Measurements from ENCODE around the gene NKTR.

NKTR gene

DNA sequence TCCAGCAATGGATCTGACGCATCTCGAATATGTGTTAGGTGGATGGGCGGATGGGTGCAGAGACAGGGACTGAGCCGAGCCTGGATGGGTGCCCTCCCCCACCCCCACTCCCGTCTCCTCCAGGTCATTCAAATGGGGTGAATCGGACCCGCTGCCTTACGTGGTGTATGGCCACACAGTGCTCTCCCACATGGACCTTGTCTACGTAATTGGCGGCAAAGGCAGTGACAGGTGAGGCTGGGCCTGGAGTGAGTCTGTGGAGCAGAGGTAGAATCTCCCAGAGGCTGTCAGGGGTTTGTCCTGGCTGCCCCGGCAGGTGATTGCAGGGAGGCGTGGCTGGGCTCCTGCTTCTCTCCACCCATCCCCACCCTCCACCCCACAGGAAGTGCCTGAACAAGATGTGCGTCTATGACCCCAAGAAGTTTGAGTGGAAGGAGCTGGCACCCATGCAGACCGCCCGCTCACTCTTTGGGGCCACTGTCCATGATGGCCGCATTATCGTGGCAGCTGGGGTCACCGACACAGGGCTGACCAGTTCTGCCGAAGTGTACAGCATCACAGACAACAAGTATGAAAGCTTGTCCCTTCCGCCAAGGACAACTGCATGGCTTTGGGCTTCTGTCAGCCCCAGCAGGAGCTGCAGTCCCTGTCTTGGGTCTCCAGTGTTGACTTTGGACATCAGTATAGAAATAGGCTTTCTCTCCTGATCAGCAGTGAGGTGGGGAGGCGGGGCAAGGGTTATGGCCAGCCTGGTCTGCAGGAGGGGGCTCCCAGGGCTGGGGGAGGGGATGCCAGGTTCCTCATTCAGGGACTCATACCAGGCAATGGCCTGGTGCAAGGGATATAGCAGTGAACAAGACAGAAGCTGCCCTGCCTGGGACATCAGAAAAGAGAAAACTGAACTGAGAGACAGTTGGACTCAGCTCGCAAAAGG lies 88.3 kb downstream of the NKTR start:
- no peak overlapping the region for H3K4me3 ChIP-seq (replicated peaks in 1 of 2; ENCODE audit: low read depth in 2 of 2, low read length in 2 of 2)
- no peak for DNase-seq (ENCODE audit: low read depth in 2 of 2)
- TF ChIP-seq, protein P1, sequence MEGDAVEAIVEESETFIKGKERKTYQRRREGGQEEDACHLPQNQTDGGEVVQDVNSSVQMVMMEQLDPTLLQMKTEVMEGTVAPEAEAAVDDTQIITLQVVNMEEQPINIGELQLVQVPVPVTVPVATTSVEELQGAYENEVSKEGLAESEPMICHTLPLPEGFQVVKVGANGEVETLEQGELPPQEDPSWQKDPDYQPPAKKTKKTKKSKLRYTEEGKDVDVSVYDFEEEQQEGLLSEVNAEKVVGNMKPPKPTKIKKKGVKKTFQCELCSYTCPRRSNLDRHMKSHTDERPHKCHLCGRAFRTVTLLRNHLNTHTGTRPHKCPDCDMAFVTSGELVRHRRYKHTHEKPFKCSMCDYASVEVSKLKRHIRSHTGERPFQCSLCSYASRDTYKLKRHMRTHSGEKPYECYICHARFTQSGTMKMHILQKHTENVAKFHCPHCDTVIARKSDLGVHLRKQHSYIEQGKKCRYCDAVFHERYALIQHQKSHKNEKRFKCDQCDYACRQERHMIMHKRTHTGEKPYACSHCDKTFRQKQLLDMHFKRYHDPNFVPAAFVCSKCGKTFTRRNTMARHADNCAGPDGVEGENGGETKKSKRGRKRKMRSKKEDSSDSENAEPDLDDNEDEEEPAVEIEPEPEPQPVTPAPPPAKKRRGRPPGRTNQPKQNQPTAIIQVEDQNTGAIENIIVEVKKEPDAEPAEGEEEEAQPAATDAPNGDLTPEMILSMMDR (IDR thresholded peaks at IDR 0.05; ENCODE audit: low read depth, low read length): no peak

DNA sequence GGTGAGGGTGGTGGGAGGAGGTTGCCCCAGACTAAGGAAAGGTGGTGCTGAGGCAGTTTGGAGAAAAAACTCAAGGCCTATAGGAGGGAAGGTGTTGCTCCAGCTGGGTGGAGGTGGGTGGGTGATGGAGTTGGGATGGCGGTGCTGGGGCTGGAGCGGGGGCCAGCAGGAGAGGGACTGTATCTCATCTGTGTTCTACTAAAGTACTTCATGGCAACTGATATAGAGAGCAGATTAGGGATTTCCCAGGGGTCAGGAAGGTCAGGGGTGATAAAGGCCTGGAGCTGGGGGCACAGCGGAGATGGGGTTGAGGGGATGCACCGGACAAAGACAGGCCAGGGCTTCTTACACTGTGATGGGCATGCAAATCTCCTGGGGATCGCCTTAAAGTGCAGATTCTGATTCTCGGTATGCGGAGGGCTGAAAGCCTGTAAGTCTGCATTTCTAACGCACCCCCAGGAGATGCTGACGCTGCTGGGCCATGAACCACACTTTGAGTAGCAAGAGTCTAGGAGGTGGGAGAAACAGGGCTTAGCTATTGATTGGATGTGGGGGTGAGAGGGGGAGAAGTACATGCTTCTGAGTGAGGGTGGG lies 89.0 kb downstream of the NKTR start:
- TF ChIP-seq, protein P1 (IDR thresholded peaks at IDR 0.05; ENCODE audit: low read depth, low read length): no peak
- no peak overlapping the region for H3K4me3 ChIP-seq (replicated peaks in 1 of 2; ENCODE audit: low read depth in 2 of 2, low read length in 2 of 2)
- DNase-seq (ENCODE audit: low read depth in 2 of 2): no peak

DNA sequence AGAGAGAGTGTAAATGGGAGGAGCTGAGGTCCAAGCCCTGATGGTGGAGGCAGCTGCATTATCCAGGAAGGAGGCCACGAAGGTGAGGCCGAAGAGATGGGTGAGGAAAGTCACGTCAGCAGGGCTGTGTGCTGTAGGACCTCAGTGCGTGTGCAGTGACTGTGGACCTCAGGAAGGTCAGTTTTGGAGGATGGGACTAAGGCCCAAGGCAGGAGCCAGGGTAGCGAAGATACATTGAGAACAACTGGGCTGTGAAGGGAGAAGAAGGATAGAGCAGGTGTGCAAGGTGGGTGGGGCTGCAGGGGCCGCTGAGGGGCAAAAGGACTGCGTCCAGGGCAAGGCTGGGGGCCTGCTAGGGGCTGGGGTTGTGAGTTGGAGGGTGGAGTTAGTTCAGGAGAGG lies 89.7 kb downstream of the NKTR start:
- no peak for DNase-seq (ENCODE audit: low read depth in 2 of 2)
- H3K4me3 ChIP-seq (replicated peaks in 1 of 2; ENCODE audit: low read depth in 2 of 2, low read length in 2 of 2): no peak overlapping the region
- TF ChIP-seq, protein P1 (IDR thresholded peaks at IDR 0.05; ENCODE audit: low read depth, low read length): no peak

DNA sequence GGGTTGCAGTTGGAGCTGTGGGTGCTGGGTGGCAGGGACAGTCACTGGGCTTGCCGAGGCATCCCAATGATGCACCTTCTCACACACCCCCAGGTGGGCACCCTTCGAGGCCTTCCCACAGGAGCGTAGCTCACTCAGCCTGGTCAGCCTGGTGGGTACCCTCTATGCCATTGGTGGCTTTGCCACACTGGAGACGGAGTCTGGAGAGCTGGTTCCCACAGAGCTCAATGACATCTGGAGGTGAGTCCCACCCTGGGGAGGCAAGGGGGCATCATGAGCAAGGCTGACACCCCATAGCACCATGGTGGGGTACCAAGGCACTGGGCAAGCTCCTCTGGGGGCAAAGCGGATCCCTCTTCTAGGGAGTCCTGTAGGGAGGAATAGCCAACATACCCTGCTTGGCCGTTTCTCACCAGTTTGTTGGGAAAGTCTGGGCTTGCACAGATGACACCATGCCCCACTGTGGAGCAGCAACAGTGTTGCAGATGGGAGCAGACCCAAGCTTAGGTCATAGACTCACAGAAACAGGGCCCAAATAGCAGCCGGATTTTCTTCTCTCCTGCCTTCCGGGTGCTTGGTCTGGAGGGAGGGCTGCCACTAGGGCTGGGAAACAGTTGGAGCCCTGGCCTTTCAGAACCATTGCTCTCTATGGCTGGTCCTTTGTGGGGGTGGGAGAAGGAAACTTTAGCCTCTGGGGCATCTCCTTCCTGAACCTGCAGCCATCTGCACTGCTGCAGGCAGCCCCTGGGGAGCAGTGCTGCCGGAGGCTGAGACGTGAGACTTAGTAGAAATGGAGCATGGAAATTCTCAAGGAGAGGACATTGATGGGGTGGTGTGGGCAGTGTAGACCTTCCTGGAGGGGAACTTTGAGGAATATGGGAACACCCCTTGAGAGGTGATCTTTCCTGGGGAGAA lies 90.5 kb downstream of the NKTR start:
- H3K4me3 ChIP-seq (replicated peaks in 1 of 2; ENCODE audit: low read depth in 2 of 2, low read length in 2 of 2): no peak overlapping the region
- no peak for DNase-seq (ENCODE audit: low read depth in 2 of 2)
- TF ChIP-seq, protein P1 (IDR thresholded peaks at IDR 0.05; ENCODE audit: low read depth, low read length): no peak

DNA sequence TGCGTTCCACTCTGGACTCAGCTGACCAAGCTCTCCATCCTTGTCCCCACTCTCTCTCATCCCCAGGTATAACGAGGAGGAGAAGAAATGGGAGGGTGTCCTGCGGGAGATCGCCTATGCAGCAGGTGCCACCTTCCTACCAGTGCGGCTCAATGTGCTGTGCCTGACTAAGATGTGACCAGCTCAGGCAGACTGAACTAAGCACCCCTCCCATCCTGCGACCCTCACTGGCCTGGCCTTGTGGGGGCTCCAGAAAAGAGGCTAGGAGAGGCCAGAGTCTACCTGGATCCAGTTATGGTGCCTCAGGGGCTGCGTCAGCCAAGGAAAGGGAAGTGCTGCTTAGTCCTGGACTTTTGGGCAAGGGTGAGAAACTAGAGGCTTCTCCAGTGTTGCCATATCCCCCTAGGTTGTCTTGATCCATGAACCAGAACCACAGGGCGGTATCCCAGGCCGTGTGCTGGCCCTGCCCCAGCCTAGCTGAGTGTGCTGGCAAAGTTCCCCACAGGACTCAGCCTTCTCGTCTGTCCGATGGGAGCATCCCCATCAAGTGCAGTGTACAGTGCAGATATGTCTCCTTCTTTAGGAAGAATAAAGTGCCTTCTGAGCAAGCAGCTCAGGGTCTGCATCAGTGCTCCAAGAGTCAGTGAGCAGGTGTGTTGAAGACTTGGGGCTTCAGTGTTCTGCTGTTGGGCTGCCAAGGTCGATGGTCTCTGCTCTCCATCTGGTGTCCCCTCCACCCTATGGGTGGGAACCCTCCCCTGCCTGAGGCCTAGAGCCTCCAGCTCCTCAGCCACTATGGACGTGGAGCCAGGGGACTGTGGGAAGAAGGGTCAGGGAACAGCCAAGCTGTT lies 91.6 kb downstream of the NKTR start:
- no peak for DNase-seq (ENCODE audit: low read depth in 2 of 2)

More for the DNA sequence above, 91.6 kb downstream of the NKTR start:
- TF ChIP-seq, protein P1 (IDR thresholded peaks at IDR 0.05; ENCODE audit: low read depth, low read length): no peak
- H3K4me3 ChIP-seq (replicated peaks in 1 of 2; ENCODE audit: low read depth in 2 of 2, low read length in 2 of 2): no peak overlapping the region

Measured in cardiac fibroblast (primary cell).